OCI-LY7 (cell line): ENCODE results near the gene EPHB4.

Experiments used
- EZH2phosphoT487 ChIP-seq: fragments of 200-600 bp; sonication (generic); IDR thresholded peaks from 2 replicates; pipeline ENCODE4 v1.6.1; 2018; ENCODE audit warnings: low read depth, borderline replicate concordance, mild to moderate bottlenecking, mixed run types, antibody characterized with exemption, low read length, moderate library complexity, mixed read lengths
- TF ChIP-seq, protein P1 (sequence below): fragments of 200-600 bp; sonication (generic); conservative IDR thresholded peaks from 2 replicates; pipeline ENCODE4 v1.5.1; 2014; ENCODE audit warnings: mild to moderate bottlenecking, antibody characterized with exemption, low read length, moderate library complexity, mixed read lengths

DNA sequence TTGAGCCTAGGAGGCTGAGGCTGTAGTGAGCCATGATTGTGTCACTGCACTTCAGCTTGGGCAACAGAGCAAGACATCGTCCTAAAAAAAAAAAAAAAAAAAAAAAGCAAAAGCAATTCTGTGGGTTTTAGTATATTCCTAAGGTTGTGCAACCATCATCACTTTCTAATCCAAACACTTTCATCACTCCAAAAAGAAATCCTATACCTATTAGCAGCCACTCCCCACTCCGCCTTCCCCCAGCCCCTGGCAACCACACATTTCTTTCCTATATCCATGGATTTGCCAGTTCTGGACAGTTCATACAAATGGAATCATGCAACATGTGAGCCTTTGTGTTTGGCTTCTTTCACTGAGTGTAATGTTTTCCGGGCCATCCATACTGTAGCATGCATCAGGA lies 73.6 kb downstream of the EPHB4 start:
- TF ChIP-seq, protein P1, sequence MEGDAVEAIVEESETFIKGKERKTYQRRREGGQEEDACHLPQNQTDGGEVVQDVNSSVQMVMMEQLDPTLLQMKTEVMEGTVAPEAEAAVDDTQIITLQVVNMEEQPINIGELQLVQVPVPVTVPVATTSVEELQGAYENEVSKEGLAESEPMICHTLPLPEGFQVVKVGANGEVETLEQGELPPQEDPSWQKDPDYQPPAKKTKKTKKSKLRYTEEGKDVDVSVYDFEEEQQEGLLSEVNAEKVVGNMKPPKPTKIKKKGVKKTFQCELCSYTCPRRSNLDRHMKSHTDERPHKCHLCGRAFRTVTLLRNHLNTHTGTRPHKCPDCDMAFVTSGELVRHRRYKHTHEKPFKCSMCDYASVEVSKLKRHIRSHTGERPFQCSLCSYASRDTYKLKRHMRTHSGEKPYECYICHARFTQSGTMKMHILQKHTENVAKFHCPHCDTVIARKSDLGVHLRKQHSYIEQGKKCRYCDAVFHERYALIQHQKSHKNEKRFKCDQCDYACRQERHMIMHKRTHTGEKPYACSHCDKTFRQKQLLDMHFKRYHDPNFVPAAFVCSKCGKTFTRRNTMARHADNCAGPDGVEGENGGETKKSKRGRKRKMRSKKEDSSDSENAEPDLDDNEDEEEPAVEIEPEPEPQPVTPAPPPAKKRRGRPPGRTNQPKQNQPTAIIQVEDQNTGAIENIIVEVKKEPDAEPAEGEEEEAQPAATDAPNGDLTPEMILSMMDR, result no peak
- no peak for TF ChIP-seq EZH2phosphoT487
